Right atrium auricular region (tissue), 2 donors: Measurements from ENCODE around the gene DMWD. TPM values are rescaled to one million over a fixed set of nuclear protein-coding genes. Genes with fewer than 3 reads are reported as not detected.
"Not testable (repeated sequence)": the region's sequence is repeated elsewhere in the genome, so short reads cannot be mapped to it uniquely, and the experiment has no call there.

Experiments
- DNase-seq: peaks from one replicate; pipeline ENCODE4 v3.0.0-alpha.2; 2019; ENCODE audit warnings: low spot score
- H3K27ac ChIP-seq, 2 donors: fragments of 200-600 bp; sonication (generic); 1 replicate in 1 of 2; 2 replicates in 1 of 2; pipeline ENCODE4 v1.5.1; 2016 to 2019
- H3K27me3 ChIP-seq, 2 donors: fragments of 200-600 bp; sonication (generic); one replicate each; pipeline versions ENCODE4 v1.5.1 to v1.6.0; 2017 to 2019
- H3K36me3 ChIP-seq: fragments of 200-600 bp; sonication (generic); one replicate; pipeline ENCODE4 v1.5.1; 2016
- H3K4me1 ChIP-seq, 2 donors: fragments of 200-600 bp; sonication (generic); one replicate each; pipeline versions ENCODE4 v1.5.1 to v1.6.0; 2017 to 2019
- H3K4me3 ChIP-seq, 2 donors: fragments of 200-600 bp; sonication (generic); 1 replicate in 1 of 2; 2 replicates in 1 of 2; pipeline ENCODE4 v1.5.1; 2017 to 2019; ENCODE audit warnings: mild to moderate bottlenecking in 1 of 2, moderate library complexity in 1 of 2
- H3K9me3 ChIP-seq, 2 donors: fragments of 200-600 bp; sonication (generic); one replicate each; pipeline ENCODE4 v1.5.1; 2019
- CTCF ChIP-seq, 2 donors: fragments of 200-600 bp; sonication (generic); IDR thresholded peaks; one replicate each; pipeline ENCODE4 v1.5.1; 2019; ENCODE audit warnings: antibody characterized with exemption in 2 of 2
- total RNA-seq, 2 donors: library from RNA; depleted of rRNA; stranded (reverse); fragments of >200 nt; gene quantifications; one replicate each; pipeline ENCODE4 v1.1.0, GENCODE V29; 2016

DMWD gene
- total RNA-seq, 2 donors from 2014 or later = 41.5 to 55.9 TPM

- Histone ChIP-seq H3K36me3 (no peaks in the 10 kb centered on the region), H3K4me3 (no peak overlapping the region), H3K27ac (no peak overlapping the region), H3K27me3 (no peaks in the 10 kb centered on the region), H3K9me3 (no peaks in the 10 kb centered on the region), H3K4me1 (no peaks in the 10 kb centered on the region)
- no peak for TF ChIP-seq CTCF (IDR thresholded peaks at IDR 0.05)
- DNase-seq = no peak
Measured at GRCh38 chr19:45752639-45753038, 40.0 kb downstream of the DMWD start.

- H3K4me3 ChIP-seq, DNase-seq, H3K27me3 ChIP-seq, H3K36me3 ChIP-seq, H3K27ac ChIP-seq, H3K9me3 ChIP-seq, H3K4me1 ChIP-seq: not testable (repeated sequence)
Measured at GRCh38 chr19:45751483-45751882, 41.2 kb downstream of the DMWD start.

DNA sequence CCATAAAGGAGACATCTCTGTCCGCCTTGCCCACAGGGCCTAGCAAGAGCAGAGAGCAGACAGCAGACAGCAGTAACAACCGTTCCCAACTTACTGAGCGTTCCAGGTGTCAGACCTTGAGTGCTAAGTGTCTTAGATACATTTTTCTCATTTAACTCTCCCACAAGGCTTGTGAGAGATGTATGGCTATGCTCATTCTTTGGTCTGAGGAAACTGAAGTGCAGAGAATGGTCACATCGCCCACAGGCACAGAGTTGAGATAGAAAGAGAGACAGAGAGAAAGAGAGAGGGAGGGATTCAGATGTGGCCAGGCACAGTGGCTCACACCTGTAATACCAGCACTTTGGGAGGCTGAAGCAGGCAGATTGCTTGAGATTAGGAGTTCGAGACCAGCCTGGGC, 45.1 kb downstream of the DMWD start:
- H3K36me3 ChIP-seq = no peaks in the 10 kb centered on the region
- no peaks in the 10 kb centered on the region for H3K9me3 ChIP-seq
- no peaks in the 10 kb centered on the region for H3K27me3 ChIP-seq
- no peak overlapping the region for H3K27ac ChIP-seq
- TF ChIP-seq CTCF (IDR thresholded peaks at IDR 0.05) = no peak
- no peak for DNase-seq
- no peak overlapping the region for H3K4me3 ChIP-seq
- no peaks in the 10 kb centered on the region for H3K4me1 ChIP-seq

GRCh38 chr19:45746866-45747265, 45.8 kb downstream of the DMWD start:
- H3K4me1 ChIP-seq = no peaks in the 10 kb centered on the region
- H3K36me3 ChIP-seq = no peaks in the 10 kb centered on the region
- no peak overlapping the region for H3K27ac ChIP-seq
- no peak for DNase-seq
- TF ChIP-seq CTCF (IDR thresholded peaks at IDR 0.05) = no peak
- no peak overlapping the region for H3K4me3 ChIP-seq
- H3K9me3 ChIP-seq = no peaks in the 10 kb centered on the region
- no peaks in the 10 kb centered on the region for H3K27me3 ChIP-seq

DNA sequence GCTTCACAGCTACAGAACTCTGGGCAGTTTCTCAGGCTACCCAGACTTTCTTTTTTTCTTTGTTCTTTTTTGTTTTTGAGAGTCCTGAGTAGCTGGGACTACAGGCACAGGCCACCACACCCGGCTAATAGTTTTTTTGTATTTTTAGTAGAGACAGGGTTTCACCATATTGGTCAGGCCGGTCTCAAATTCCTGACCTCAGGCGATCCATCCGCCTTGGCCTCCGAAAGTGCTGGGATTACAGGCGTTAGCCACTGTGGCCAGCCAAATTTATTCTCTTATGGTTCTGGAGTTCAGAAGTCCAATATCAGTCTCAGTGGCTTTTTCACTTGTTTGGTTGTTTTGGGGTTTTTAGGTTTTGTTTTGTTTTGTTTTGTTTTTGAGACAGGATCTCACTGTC, 47.0 kb downstream of the DMWD start:
- H3K4me1 ChIP-seq = no peaks in the 10 kb centered on the region
- H3K27me3 ChIP-seq = no peaks in the 10 kb centered on the region
- no peak for TF ChIP-seq CTCF (IDR thresholded peaks at IDR 0.05)
- no peak overlapping the region for H3K4me3 ChIP-seq
- no peaks in the 10 kb centered on the region for H3K9me3 ChIP-seq
- DNase-seq = no peak
- no peaks in the 10 kb centered on the region for H3K36me3 ChIP-seq
- H3K27ac ChIP-seq = no peak overlapping the region

- Histone ChIP-seq H3K9me3 (no peaks in the 10 kb centered on the region), H3K27me3 (no peaks in the 10 kb centered on the region), H3K4me3 (no peak overlapping the region), H3K36me3 (no peaks in the 10 kb centered on the region), H3K4me1 (no peaks in the 10 kb centered on the region), H3K27ac (no peak overlapping the region)
- DNase-seq = no peak
- no peak for TF ChIP-seq CTCF (IDR thresholded peaks at IDR 0.05)
Measured at GRCh38 chr19:45742969-45743368, 49.7 kb downstream of the DMWD start.
